Upper lobe of left lung (tissue), 4 donors: Measurements from ENCODE around the gene MAP4K2.

Experiments used
- EP300 ChIP-seq, 4 donors: sonication (generic); formaldehyde crosslinking; IDR thresholded peaks; one replicate each; pipeline ENCODE4 v1.5.1; 2017; ENCODE audit warnings: antibody characterized with exemption in 4 of 4, control low read depth in 2 of 4
- TF ChIP-seq, protein P1 (sequence below), 6 experiments: fragments of 450-650 bp in 4 of 6; fragments of 200-600 bp in 2 of 6; sonication (generic) in 2 of 6; IDR thresholded peaks; one replicate each; pipeline ENCODE4 v1.5.1; 2016 to 2019; ENCODE audit warnings: antibody characterized with exemption in 6 of 6

DNA sequence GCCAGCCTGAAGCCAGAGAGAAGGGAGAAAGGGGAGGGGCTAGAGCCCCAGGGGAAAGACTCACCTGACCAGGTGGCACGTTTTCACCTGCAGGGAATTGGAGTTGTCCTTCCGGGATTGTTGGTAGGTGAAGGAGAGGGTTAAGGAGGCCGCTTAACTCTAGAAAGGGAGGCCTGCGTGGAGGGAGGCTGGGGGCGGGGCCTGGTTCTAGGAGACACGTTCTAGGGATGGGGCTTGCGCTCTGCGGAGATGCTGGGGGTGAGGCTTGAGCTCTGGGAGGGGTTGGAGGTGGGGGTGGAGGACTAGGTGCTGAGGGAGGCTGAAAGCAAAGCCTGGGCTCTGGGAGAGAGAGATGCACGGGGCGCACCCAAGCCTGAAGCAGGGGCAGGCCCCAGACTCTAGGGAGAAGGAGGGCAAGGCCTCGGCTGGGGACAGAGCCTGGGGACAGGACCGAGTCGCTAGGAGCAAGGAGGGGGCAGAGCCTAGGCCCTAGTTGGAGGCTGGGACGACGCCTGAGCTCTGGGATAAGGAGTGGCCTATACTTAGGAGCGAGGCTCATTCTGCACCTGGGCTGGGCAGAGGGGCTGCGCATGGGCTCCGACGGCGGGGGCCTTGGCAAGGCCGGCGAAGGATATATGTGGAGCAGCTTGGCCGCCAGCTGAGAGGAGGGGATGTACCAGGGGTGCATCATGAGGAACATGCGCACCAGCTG is 61.5 kb downstream of the MAP4K2 start:
- TF ChIP-seq EP300 (IDR thresholded peaks at IDR 0.05): no peak
- TF ChIP-seq, protein P1, sequence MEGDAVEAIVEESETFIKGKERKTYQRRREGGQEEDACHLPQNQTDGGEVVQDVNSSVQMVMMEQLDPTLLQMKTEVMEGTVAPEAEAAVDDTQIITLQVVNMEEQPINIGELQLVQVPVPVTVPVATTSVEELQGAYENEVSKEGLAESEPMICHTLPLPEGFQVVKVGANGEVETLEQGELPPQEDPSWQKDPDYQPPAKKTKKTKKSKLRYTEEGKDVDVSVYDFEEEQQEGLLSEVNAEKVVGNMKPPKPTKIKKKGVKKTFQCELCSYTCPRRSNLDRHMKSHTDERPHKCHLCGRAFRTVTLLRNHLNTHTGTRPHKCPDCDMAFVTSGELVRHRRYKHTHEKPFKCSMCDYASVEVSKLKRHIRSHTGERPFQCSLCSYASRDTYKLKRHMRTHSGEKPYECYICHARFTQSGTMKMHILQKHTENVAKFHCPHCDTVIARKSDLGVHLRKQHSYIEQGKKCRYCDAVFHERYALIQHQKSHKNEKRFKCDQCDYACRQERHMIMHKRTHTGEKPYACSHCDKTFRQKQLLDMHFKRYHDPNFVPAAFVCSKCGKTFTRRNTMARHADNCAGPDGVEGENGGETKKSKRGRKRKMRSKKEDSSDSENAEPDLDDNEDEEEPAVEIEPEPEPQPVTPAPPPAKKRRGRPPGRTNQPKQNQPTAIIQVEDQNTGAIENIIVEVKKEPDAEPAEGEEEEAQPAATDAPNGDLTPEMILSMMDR (IDR thresholded peaks at IDR 0.05): no peak
